Stimulated activated CD8-positive, alpha-beta memory T cell treated with anti-CD3 and anti-CD28 coated beads, Interleukin-4, amount 100 ng/mL, for 1 hour (primary cell): Measurements from ENCODE around the gene HEPHL1.

Source experiments
- DNase-seq, 2 donors: peaks; one replicate each; pipeline ENCODE4 v3.0.0-alpha.2; 2020; ENCODE audit warnings: low read depth in 2 of 2, low spot score in 1 of 2

The HEPHL1 gene

DNA sequence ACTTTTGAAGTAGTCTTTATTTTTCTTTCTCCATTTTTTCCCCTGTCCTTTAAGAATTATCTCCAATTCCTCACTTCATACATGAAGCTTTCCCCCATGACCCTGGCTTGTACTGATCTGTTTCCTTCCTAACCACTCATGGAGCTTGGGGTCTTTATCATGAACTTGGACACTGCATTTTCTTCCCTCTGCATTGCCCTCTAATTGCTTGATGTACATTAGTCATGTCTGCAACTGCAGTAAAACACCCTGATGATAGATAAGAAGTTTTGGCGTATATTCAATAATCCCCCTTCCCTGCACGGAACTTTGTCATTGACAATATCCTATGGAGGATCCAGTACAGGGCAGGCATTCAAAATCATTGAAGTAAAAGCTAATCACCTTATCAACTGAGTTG is 3.4 kb downstream of the HEPHL1 start:
- no peak for DNase-seq

DNA sequence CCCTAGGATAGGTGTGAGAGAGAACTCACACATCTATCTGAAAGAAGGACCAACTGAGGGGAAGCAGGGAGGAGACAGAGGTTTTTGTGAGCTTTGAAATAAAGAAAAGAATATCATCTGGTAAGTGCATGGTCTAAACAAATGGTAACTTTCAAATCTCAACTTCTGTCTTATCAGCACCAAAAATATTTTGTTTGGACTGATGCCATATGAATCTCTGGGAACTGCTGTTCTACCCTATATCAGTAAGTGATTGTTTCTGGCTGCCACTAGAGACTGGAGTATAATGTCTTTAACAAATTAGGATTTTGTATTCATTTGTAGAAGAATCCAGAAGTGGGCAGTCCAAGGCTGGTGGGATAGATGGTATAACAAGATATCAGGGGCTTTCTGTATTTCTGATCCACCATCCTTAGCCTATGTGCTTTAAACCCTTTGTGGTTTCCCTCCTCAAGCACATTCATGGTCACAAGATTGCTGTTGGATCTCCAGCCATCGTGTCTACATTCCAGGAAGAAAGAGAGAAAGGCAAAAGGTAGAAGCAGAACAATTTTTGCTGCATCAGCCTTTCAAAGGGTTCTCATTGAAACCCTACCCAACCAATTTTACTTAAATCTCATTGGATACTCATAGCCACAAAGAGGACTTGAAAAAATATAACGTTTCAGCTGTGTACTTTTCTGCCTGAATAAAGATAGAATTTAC is 4.7 kb downstream of the HEPHL1 start:
- DNase-seq = no peak

DNA sequence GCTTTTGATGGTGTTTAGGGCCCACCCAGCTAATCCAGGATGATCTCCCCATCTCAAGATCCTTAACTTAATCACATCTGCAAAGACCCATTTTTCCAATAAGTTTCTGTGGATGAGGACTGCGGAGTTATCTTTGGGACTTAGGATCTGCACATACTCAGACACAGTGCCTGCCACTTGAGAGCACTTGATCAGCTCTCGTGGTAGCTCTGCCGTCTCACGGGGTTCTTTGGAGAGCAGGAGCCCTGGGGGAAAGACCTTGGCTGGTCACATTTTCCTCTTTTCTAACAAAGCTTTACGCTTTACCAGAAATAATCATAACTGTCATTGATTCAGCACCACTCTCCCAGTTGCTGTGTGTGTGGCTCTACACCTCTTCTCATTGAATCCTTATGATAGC is 6.1 kb downstream of the HEPHL1 start:
- DNase-seq = no peak

DNA sequence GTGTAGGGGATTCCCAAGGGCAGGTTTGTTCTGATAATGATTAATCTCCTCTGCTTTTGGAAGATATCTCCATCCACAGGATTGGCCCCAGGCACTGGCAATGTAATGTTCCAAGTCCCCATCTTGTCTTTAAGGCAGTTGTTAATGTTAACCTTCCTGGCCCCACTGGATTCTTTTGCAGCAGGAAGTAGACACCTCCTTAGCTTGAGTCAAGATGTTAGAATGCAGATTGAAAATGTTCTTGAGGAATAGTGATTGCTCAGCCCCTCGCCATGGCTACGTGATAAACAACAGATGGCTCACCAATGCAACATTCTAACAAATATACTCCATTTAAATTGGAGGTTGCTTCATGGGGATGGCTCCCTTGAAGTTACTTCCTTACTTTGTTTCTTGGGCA is 7.3 kb downstream of the HEPHL1 start:
- no peak for DNase-seq

DNA sequence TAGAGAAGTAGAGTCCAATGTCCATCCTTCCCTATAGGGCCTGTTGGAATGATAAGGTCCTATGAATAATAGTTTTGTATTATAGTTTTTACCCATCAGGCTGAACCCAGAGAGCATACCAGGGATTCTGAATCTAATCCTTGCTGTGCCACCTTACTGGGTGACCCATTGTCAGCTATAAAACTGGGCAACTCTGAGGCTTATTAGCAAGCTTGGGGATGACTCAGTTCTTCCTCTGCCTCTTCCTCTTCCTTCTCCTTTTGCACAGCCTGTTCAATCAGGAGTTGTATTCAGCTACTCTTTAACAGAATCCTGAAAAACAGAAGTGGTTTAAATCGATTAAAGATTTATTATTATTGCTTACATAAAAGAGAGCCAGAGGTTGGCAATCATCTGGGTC is 8.9 kb downstream of the HEPHL1 start:
- no peak for DNase-seq

DNA sequence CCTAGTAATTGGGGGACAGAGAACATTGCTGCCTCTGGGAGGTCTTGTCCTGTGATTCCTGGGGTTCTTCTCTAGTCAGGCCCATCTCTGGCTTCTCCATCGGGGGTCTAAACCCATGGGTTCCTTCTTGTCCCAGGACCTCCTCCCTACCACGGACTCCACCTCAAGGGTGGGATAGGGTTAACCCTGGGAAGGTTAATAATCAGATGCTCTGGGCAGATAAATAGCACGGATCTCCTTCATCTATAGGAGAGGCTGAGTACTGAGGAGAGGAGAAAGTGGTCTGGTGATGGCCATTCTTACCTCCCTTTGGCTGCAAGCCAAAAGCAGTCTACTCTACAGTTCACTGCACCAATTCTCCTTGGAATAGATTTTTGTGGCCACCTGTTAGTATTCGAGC is 10.5 kb downstream of the HEPHL1 start:
- DNase-seq = no peak

DNA sequence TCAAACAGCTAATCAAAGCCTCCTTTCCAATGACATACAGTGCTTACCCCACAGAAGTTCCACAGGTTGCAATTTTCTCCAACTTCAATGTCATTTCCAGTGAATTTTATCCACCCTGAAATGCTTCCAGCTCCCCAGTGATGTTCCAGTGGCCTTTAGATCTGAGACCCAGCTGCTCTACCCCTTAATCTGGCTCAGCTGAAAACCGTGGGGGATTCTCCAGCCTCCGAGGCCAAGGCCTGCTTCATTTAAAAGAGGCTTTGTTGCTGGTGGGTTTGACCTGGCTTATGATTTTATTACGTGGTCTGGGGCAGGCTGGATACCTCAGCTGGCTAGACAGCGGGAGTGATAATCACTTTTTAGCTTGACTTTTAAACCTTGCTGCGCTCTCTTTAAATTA is 10.9 kb downstream of the HEPHL1 start:
- no peak for DNase-seq

DNA sequence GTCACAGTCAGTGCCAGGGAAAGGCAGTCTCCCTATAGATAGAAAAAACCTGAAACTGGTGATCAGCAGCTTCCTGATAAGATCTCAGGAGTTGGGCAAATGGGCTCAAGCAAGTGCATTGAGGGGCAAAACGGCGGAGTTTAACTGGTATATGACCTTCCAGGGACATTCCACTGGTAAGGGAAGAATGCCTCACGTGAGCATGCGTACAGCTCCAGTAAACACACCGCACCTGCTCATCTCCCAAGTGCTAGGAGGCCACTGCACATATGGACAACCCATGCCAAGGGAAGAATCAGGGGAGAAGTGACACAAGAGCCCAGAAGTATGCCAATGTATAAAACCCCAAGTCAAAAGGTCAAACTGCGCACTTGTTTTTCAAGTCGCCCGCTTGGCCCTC is 11.6 kb downstream of the HEPHL1 start:
- DNase-seq = no peak

DNA sequence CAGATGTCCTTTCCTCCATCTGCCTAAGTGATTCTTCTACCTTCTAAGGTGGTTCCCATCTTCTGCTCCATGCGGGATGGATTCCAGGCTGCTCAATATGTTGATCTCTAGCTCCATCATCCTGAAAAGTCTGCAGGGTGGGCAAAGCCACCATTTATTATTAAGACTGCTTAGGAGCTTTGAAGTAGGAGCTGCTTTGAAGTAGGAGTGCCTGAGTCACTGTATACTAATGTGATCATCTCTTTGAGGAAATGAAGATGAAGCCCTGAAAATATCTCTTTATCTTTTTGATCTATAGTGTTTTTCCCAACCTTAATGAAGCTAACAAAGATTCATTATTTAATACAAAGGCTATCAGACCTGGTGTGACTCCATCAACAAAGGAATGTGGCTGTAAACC is 13.1 kb downstream of the HEPHL1 start:
- DNase-seq = no peak

DNA sequence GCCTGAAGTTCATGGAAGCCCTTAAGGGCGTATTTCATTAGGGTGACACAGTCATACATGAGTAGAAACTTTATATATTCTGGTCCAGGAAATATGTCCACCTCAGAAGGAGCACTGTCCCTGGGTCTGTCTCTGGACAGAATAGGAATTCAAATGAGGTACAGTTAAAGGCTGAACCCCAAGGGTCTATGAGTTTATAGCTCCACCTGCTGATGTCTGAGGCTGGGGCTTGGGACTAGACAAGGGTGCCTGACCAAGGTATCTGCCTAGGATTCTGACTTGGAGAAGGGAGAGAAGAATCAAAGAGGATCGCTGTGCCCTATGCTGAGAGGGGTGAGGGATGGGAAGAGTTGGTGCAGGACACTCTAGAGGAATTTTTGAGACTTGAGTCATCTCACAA is 14.9 kb downstream of the HEPHL1 start:
- no peak for DNase-seq

DNA sequence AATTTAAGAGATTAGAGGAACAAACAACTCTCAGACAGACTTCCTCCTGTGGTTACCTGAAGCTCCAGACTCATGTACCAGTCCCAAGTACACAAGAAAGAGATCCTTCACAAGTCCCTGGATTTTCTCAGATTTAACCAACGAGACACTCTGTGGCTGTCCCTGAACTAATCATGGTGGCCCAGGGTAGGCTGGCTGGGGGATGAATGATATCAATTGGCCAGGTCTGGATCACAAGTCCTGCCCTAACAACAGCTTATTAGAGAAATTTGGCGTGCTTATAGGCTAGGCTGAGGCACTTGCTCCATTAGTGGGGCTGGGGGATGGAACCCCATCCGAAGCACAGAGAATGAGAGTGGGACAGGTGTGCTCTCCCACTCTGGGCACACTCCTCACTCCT is 22.1 kb downstream of the HEPHL1 start:
- no peak for DNase-seq

DNA sequence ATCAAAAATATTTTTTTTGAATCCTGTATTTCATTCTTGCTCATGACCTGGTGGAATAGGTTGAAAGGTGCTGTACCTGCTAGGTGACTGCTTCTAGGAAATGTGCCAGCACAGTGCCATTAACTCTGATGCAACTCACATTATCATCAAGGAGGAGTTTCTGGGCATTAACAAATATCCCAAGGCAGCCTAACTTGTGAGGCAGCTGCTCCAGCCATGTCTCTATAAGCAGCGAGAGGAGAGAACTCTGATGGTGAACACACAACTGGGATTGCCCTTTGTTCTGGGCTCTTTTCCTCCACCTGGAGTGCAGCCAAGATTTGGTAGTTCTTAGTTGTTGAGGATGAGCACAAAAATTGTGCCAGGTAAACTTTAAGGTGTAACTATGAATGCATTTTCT is 25.6 kb downstream of the HEPHL1 start:
- DNase-seq = no peak

DNA sequence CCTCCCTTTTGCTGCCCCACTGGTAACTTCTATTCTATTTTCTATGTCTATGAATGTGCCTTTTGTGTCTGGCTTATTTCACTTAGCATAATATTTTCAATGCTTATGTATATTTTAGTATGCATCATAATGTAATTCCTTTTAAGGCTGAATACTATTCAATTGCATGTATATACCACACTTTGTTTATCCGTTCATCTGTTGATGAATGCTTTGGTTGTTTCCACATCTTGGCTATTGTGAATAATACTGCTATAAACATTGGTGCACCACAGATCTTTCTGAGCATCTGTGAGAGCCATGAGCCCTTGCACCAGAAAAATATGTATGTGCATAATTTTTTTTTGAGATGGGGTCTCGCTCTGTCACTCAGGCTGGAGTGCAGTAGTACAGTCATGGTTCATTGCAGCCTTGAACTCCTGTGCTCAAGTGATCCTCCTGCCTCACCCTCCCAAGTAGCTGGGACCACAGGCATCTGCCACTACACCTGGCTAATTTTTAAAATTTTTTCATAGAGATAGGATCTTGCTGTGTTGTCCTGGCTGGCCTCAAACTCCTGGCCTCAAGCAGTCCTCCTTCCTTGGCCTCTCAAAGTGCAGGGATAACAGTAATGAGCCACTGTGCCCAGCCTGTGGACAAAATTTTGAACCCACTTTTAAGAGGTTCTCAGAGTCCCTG is 27.0 kb downstream of the HEPHL1 start:
- no peak for DNase-seq

DNA sequence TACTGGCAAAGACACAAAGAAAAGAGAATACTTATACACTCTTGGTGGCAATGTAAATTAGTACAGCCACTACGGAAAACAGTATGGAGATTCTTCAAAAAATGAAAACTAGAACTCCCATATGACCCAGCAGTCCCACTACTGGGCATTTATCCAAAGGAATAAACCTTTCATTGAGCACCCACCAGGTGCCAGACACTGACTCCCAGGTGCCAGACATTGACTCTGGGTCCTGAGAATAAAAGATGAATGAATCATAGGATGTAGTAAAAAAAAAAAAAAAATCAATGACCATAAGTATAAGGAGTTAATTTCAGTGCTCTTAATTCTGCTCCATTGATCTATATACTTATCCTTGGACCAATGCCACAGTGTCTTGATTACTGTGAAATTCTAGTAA is 28.2 kb downstream of the HEPHL1 start:
- no peak for DNase-seq

DNA sequence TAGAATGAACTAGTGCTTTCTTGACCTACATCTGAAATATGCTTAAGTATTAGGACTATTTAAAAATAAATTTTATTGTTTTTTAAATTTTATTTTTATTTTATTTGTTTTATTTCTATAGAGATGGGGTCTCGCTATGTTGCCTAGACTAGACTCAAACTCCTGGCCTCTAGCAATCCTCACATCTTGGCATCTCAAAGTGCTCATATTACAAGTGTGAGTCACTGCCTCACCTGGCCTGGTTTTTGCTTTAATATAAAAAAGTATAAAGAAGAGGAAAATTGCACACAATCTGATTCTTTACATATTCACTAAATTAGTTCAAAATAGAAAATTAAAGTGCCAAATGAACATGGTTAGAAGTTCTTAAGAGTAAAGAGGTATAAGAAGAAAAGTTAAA is 37.5 kb downstream of the HEPHL1 start:
- no peak for DNase-seq

DNA sequence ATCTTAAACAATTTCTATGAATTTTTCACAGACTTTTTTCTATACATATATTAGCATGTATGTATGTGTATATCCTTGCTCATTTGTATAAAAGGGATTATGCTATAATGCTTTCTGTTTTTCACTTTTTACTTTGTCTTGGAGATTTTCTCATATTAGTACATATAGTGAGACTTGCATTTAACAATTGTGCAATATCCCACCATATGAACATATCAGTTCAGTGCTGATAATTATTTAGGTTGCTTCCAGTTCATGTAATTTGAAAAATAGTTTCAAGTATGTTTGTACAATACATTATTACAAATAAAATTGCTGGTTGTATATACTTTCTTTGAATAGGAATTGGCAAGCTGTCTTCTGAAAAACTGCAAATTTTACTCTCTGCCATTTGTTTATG is 37.9 kb downstream of the HEPHL1 start:
- no peak for DNase-seq

DNA sequence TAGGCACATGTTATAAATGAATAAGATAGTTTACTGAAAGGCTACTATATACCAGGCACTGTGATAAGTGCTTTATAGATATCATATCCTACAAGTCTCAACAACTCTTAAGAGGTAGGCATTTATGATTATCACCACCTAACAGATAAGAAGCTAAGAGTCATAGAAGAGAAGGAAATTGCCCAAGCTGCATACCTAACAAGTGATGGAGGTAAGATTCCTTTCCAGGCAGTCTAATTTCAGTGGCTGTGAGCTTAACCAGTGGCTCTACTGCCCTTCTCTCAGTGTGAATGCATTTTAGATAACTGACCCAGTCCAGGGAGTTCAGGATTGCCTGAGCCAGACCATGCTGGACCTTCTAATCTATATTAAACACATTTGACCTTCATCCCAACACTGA is 39.2 kb downstream of the HEPHL1 start:
- no peak for DNase-seq

DNA sequence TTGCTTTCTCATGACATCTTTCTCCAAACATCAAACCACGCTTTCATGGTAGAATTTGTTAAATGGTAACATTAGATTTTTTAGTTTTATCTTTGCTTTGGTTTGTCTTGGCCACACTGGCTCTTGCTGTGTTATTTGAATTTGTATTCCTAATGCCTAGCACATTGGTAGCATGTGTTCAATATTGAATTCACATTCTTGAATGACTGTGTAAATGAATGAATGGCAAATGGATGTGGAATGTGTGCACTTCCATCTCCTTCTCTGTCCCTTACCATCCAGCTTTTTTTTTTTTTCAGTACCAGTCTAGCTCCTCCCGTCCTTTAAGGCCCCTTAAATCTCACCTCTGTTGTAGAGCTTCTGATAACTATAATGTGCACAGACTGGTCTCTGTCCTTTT is 41.2 kb downstream of the HEPHL1 start:
- DNase-seq = no peak

DNA sequence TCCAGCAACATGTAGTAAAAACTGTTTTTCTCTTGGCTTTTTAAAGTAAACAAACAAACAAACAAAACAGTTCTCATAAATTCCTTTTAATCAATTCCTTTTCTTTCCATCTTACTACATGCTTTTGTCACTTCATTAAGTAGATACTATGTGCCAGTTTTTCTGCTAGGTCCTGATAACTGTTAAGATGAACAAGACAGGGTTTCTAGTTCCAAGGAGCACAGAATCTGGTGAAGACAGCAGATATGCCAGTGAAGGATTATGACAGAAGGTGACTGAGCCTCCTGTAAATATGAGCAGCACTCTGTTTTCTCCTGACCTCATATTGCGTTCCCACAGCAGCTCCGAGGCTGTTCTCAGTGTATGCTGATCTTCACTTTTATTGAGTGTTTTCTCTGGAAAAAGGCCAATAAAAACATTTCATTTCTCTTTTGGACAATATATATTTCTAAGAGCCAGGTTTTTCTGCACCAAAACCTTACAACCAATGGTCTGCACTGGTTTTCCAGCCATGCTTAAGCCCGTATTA is 45.8 kb downstream of the HEPHL1 start:
- no peak for DNase-seq

DNA sequence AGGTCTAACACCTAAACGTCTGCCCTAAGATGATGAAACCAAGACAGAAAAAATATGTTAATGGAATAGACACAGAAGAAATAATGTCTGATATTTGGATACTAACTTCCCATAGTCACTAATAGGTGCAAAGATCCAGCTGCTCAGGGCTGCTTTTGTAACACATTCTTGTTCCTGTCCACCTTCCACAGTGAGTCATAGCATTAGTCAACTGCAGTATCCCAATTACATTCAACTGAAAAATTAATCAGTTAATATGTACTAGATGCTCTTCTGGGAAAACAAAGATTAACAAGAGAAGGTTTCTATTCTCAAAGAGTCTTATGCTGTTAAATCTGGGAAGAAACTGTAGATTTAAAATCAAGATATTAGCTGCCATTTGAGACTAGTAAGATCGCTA is 47.6 kb downstream of the HEPHL1 start:
- no peak for DNase-seq

DNA sequence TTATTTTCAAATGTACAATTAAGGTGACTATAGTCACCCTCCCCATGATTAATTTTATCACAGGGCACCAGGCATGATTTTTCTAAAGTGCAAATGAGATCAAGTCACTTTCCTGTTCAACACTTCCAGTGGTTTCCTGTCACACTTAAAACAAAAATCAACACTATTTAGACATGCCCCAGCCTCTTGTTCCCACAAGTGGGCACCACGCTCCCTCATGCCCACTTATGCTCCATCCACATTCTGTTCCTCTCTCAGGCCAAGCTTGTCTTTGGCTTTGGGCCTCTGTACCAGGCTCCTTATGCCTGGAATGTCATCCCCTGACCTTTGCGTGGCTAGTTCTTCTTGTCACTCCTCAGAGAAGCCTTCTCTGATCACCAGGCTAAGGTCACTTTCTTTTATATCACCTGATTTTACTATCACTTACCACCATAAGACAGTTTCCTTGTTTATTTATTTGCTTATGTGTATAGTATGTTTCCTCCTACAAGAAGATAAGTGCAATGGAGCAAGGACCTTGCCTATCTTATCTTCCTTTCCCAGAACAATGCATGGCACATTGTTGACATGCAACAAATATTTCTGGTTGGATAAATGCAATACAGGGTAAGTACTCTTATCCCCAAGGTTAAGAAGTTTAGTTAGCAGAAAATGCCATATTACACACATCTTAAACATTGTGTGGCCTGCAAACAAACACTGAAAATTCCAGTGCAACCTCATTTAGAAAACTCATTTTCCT is 56.6 kb downstream of the HEPHL1 start:
- no peak for DNase-seq

DNA sequence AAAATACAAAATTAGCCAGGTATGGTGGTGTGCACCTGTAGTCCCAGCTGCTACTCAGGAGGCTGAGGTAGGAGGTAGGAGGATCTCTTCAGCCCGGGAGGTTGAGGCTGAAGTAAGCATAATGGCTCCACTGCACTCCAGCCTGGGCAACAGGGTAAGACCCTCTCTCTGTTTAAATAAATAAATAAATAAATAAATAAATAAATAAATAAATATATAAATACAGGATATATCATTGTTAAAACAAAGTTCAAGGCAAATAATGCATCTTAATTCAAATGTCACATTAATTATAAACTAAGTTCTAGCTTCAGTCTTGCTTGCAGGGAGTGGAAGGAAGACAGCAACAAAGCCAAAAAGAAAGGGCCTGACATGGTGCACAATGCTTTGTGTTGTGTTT is 63.0 kb downstream of the HEPHL1 start:
- DNase-seq = no peak
